Measurements from ENCODE around the gene PLEKHM2.
A peak's percentile ranks its signal among the peaks of the same experiment; 100 is the strongest.

PLEKHM2 gene

GRCh38 chr1:15739745-15740144 is 55.6 kb downstream of the PLEKHM2 start:
- H3K4me3 ChIP-seq (ENCODE audit: low read depth, low read length): no peak overlapping the region
- peaks cover 14% of the 10 kb centered on the region for H3K4me1 ChIP-seq
- no peak overlapping the region for H3K4me2 ChIP-seq (ENCODE audit: low read length)
- H3K27me3 ChIP-seq (ENCODE audit: control insufficient read depth, insufficient read depth, low read length): no peaks in the 10 kb centered on the region
- no peaks in the 10 kb centered on the region for H3K79me2 ChIP-seq
- H3K27ac ChIP-seq: no peak overlapping the region
- H3K9me3 ChIP-seq (ENCODE audit: control insufficient read depth, low read length): no peaks in the 10 kb centered on the region
- no peaks in the 10 kb centered on the region for H3K36me3 ChIP-seq (ENCODE audit: control insufficient read depth, insufficient read depth, low read length)
- no peak overlapping the region for H3K9ac ChIP-seq
- H2AFZ ChIP-seq: no peak overlapping the region
- TF ChIP-seq CTCF (IDR thresholded peaks at IDR 0.05): no peak

- Histone ChIP-seq H3K79me2 (no peaks in the 10 kb centered on the region), H3K36me3 (ENCODE audit: control insufficient read depth, insufficient read depth, low read length) (no peaks in the 10 kb centered on the region), H3K4me3 (ENCODE audit: low read depth, low read length) (no peak overlapping the region), H3K9me3 (ENCODE audit: control insufficient read depth, low read length) (no peaks in the 10 kb centered on the region), H3K4me2 (ENCODE audit: low read length) (peak overlapping the region; percentile 47), H3K27me3 (ENCODE audit: control insufficient read depth, insufficient read depth, low read length) (no peaks in the 10 kb centered on the region), H3K9ac (no peak overlapping the region), H3K4me1 (peaks cover 4% of the 10 kb centered on the region), H2AFZ (peak overlapping the region; percentile 46), H3K27ac (no peak overlapping the region)
- peak; percentile 81 for TF ChIP-seq CTCF (IDR thresholded peaks at IDR 0.05)
Observed at GRCh38 chr1:15740924-15741850, 57.1 kb downstream of the PLEKHM2 start.

GRCh38 chr1:15742339-15742801 is 58.2 kb downstream of the PLEKHM2 start, which contains the start of gene TMEM82:
TMEM82 (plus strand) TSS chr1:15742499; CDS start chr1:15742560, 61 bp downstream.
- H2AFZ ChIP-seq: peak within 1 kb of the TSS; percentile 46
- H3K4me2 ChIP-seq (ENCODE audit: low read length): peak within 1 kb of the TSS; percentile 47
- H3K79me2 ChIP-seq: no peaks in the 10 kb centered on the region
- no peak within 1 kb of the TSS for H3K27ac ChIP-seq
- no peak within 1 kb of the TSS for H3K9ac ChIP-seq
- no peaks in the 10 kb centered on the region for H3K27me3 ChIP-seq (ENCODE audit: control insufficient read depth, insufficient read depth, low read length)
- peaks cover 4% of the 10 kb centered on the region for H3K4me1 ChIP-seq
- H3K36me3 ChIP-seq (ENCODE audit: control insufficient read depth, insufficient read depth, low read length): no peaks in the 10 kb centered on the region
- H3K9me3 ChIP-seq (ENCODE audit: control insufficient read depth, low read length): no peaks in the 10 kb centered on the region
- no peak for TF ChIP-seq CTCF (IDR thresholded peaks at IDR 0.05)
- H3K4me3 ChIP-seq (ENCODE audit: low read depth, low read length): no peak within 1 kb of the TSS

GRCh38 chr1:15744122-15744679 is 60.1 kb downstream of the PLEKHM2 start:
- no peaks in the 10 kb centered on the region for H3K27me3 ChIP-seq (ENCODE audit: control insufficient read depth, insufficient read depth, low read length)
- no peak overlapping the region for H3K4me3 ChIP-seq (ENCODE audit: low read depth, low read length)
- no peak overlapping the region for H3K27ac ChIP-seq
- no peaks in the 10 kb centered on the region for H3K9me3 ChIP-seq (ENCODE audit: control insufficient read depth, low read length)
- TF ChIP-seq CTCF (IDR thresholded peaks at IDR 0.05): no peak
- no peaks in the 10 kb centered on the region for H3K36me3 ChIP-seq (ENCODE audit: control insufficient read depth, insufficient read depth, low read length)
- H3K4me1 ChIP-seq: no peaks in the 10 kb centered on the region
- no peak overlapping the region for H3K9ac ChIP-seq
- H3K79me2 ChIP-seq: no peaks in the 10 kb centered on the region
- no peak overlapping the region for H2AFZ ChIP-seq
- no peak overlapping the region for H3K4me2 ChIP-seq (ENCODE audit: low read length)
